HT1080 (cell line): ENCODE results near the gene ABHD2. TPM values are rescaled to one million over a fixed set of nuclear protein-coding genes. Genes with fewer than 3 reads are reported as not detected.
"Not testable (repeated sequence)": the region's sequence is repeated elsewhere in the genome, so short reads cannot be mapped to it uniquely, and the experiment has no call there.

Experiments used
- DNase-seq: peaks from one replicate; pipeline ENCODE4 v3.0.0-alpha.2; 2015; ENCODE audit warnings: low read depth
- polyA plus RNA-seq, 2 experiments: library from polyadenylated mRNA; depleted of rRNA; stranded (reverse); fragments of >200 nt; gene quantifications; 2 replicates each; pipeline ENCODE4 v1.2.3, GENCODE V29; 2015
- total RNA-seq: library from RNA; depleted of rRNA; stranded (reverse); fragments of >200 nt; shearing (Covaris generic); gene quantifications from 2 replicates; pipeline ENCODE4 v1.2.3, GENCODE V29; 2014; rRNA removed

The ABHD2 gene, protein sequence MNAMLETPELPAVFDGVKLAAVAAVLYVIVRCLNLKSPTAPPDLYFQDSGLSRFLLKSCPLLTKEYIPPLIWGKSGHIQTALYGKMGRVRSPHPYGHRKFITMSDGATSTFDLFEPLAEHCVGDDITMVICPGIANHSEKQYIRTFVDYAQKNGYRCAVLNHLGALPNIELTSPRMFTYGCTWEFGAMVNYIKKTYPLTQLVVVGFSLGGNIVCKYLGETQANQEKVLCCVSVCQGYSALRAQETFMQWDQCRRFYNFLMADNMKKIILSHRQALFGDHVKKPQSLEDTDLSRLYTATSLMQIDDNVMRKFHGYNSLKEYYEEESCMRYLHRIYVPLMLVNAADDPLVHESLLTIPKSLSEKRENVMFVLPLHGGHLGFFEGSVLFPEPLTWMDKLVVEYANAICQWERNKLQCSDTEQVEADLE
- total RNA-seq, result 68.0 and 77.6 TPM in 2 replicates
- polyA plus RNA-seq (2015; cell fraction: cytosol; rRNA removed), result 22.7 and 33.2 TPM in 2 replicates
- polyA plus RNA-seq (2015; cell fraction: nucleus; rRNA removed), result 73.7 and 81.1 TPM in 2 replicates

DNA sequence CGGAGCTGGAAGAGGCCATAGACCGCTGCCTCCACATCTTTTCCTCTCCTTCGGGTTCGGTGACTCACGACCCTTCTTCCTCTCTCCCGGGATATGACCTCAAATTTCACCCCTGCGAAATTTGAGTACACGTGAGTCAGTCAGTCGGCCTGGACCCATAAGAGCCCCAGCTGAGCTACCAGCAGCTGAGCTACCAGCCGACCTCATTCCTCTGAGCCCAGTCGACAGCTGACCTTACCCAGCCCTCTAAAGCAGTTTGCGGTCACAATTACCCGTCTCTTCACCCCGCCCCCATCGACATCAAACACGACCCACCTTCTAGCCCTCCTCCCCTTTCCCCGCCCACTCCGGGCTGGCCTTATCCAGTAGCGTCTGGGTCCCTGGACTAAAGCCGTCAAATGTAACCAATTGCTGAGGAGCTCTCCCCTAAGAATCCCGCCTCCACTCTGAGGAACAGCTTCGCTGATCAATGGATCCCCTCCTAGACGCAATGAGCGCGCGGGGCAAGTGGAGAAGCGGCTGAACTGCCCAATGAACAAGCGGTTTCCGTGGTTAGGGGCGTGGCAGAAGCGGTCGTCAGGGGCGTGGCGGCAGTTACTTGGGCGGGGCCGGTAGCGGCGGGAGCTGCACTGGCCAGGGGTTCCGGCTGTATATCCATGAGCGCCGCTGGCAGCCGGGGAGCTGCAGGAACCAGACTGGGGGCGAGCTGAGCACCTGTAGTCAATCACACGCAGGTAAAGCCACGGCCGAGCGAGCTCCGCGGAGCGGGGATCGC, at the start of gene ABHD2:
ABHD2 (plus strand) TSS at position 627 of the 775 bp plus-strand sequence. CDS start 27,872 bp downstream, outside the sequence.
- peak; percentile 100 for DNase-seq

DNA sequence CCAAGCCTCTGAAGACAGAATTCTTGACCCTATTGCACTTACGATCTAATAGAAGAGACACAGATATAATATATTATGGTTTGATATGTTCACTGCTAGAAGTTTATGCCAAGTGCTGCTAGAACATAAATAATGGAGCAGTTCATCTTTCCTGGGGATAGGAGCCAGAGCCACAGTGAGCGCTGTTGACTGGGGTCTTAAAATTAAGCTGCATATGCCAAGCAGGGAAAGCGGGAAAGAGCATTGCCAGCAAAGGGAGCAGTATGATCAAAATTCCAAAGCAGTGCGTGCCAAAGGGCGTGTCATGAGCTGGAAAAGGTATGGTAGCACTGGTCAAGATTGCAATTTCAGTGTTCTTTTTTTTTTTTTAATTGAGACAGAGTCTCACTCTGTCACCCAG, 49.1 kb upstream of the ABHD2 start:
- DNase-seq, result no peak

DNA sequence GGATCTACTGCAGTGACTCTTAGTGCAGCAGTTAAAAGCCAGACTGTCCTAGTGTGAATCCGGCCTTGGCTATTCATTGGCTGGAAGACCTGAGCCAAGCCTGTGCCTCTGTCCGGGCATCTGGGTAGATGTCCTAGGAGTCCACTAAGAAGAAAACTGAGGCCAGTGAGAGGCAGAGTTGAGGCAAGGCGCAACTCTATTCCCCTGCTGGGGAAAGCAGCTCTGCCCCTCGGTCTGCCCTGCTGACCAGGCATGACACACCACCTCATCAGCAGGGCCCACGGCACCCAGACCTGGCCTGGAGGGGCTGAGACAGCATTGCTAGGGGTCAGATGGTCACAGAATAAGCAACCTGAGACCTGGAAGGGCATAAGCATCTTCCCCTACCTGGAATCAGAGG, 46.7 kb upstream of the ABHD2 start:
- DNase-seq, result no peak

DNA sequence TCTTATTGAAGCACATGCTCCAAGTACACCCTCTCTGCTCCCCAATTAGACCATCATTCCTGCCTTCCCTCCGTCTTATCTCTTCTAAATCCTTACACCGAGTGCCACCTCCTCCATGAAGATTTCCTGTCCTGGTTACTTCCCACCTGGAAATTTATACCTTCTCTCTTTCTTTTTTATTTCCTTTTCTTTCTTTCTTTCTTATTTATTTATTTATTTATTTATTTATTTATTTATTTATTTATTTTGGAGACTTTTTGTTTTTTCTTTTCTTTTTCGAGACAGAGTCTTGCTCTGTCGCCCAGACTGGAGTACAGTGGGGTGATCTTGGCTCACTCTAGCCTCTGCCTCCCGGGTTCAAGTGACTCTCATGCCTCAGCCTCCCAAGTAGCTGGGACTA, 45.9 kb upstream of the ABHD2 start:
- no peak for DNase-seq

DNA sequence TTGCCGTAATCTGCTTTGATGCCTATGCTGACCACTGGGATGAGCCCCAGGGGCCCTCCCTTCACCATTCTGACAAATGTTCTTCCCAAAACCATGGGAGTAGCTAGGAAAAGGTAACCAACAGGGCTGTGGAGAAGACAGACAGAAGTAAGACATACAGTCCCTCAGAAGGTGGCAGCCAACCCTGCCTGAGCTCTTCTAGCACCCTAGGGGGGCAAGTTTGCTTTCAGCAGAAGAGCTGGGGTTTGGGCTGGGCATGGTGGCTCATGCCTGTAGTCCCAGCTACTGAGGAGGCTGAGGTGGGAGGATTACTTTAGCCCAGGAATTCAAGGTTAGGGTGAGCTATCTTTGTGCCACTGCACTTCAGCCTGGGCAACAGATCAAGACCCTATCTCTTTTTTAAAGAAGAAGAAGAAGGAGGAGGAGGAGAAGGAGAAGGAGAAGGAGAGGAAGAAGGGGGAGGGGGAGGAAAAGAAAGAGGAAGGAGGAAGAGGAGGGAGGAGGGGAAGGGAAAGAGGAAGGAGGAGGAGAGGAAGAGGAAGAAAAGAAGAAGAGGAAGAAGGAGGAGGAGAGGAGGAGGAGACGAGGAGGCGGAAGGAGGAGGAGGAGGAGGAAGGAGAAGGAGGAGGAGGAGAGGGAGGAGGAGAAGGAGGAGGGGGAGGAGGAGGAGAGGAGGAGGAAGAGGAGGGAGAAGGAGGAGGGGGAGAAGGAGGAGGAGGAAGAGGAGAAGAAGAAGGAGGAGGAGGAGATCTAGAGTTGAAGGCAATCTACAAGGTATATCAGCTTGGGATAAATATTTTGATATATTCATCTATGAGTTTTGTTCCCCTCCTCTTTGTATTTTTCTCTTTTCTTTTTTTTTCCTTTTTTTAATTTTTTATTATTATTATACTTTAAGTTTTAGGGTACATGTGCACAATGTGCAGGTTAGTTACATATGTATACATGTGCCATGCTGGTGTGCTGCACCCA, 44.9 kb upstream of the ABHD2 start:
- DNase-seq, result no peak

DNA sequence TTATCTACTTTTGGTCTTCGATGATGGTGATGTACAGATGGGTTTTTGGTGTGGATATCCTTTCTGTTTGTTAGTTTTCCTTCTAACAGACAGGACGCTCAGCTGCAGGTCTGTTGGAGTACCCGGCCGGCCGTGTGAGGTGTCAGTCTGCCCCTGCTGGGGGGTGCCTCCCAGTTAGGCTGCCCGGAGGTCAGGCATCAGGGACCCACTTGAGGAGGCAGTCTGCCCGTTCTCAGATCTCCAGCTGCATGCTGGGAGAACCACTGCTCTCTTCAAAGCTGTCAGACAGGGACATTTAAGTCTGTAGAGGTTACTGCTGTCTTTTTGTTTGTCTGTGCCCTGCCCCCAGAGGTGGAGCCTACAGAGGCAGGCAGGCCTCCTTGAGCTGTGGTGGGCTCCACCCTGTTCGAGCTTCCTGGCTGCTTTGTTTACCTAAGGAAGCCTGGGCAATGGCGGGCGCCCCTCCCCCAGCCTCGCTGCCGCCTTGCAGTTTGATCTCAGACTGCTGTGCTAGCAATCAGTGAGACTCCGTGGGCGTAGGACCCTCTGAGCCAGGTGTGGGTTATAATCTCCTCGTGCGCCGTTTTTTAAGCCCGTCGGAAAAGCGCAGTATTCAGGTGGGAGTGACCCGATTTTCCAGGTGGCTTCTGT, 39.1 kb upstream of the ABHD2 start:
- not testable (repeated sequence) for DNase-seq

DNA sequence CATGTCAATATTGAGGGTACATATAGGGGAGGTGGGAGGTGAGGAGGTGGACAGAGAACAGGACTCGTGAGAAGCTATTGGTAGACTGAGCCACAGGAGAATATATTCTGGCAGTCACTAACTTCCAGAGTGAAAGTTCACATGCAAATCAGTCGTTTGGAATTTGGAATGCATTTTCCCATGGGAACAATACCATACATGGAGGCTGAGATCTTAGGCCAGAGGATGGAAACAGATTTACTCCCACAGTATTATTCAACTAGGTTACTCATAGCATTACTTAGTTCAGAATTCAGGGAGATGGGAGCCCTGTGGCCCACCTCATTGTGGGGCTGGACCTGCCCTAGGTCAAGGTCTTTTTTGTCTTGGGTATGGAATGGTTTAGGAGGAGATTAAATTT, 36.4 kb upstream of the ABHD2 start:
- no peak for DNase-seq

DNA sequence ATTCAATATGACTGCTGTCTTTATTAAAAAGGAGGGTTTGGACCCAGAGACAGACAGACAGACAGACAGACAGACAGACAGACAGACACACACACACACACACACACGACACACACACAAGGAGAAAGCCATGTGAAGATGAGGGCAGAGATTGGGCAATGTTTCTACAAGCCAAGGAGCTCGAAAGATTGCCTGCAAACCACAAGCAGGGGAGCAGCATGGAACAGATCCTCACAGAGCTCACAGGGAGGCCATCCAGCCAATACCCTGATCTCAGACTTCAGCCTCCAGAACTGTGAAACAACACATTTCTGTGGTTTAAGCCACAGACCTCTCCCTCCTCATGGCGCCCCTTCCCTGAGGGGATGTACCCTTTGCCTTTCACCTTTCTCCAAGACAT, 35.8 kb upstream of the ABHD2 start:
- DNase-seq, result peak; percentile 54

DNA sequence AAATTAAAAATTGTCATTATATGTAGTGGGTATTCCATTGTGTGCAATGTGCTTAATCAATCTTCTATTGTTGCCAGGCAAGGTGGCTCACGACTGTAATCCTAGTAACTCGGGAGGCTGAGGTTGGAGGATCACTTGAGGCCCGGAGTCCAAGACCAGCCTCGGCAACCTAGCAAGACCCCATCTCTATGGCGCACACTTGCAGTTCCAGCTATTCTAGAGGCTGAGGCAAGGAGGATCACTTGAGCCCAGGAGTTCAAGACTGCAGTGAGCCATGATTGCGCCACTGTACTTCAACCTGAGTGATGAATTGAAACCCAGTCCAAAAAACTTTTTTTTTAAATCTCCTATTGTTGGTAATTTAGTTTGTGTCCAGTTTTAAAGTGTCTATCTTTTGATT, 33.4 kb upstream of the ABHD2 start:
- DNase-seq, result no peak

DNA sequence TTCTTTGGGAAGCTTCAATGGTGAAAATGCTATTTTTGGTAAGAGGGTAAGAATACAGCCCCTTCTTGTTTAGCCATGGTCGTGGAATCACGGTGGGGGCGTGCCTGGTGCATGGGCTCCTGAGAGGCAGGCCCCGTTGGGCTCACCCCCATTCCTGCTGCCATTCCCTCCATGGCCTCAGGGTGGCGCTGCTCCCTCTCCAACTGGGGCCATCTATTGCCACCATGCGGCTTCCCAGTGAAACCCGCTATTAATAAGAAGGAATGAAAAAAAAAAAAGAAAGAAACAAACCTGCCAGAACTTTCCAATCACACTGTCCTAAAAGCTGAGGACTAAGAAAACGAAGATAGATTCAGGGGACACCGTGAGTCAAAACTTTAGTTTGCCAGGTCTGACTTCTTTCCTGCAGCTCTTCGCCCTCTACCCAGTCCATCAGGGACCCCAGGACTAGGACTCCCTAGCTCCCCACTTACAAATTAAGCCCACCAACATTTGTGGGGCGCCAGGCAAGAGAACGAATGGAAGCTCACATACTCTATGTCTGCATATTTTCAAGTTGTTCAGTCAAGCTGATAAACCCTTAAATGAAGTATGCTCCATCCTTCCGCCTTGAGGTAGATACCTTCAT, 30.6 kb upstream of the ABHD2 start:
- peak; percentile 84 for DNase-seq

DNA sequence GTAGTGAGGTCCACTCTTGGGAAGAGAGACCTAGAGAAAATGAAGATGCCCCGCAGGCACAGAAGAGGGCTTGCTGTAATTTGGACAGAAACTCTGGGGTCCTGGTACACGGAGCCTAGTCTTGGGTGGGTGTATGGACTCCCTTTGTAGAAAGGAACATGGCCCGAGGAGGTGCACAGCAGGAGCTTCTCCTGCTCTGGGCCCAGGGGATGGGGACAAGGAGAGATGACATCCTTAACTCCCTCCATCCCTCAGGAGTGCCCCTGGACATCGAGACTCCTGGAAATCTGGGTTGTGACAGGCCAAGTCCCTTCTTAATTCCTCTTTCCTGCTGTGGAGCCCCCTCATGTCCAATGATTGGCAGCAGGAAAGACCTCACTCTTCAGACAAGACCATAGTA, 29.9 kb upstream of the ABHD2 start:
- DNase-seq, result no peak

DNA sequence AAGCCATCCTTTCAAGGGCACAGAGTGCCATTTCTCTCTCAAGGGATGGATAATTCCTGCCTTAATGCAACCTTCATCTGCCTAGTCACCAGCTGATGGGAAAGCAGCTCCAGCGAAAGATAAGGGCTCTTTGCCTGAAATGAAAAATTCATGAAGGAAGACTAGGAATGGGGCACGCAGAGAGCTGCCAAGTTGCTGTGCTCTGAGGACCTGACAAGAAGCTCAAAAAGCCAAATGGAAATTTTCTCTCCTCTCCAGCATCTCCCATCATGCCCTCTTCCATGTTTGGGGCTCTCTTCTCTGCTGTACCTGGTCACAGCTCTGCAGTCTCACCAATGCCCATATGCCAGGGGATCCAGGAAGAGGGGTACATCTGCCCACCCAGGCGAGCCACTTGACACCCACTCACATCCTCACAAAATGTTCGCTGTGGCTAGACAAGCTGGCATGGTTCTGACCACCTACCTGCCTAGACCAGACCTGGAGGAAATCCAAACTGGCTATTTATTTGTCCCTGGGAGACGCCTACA, 29.3 kb upstream of the ABHD2 start:
- DNase-seq, result no peak

DNA sequence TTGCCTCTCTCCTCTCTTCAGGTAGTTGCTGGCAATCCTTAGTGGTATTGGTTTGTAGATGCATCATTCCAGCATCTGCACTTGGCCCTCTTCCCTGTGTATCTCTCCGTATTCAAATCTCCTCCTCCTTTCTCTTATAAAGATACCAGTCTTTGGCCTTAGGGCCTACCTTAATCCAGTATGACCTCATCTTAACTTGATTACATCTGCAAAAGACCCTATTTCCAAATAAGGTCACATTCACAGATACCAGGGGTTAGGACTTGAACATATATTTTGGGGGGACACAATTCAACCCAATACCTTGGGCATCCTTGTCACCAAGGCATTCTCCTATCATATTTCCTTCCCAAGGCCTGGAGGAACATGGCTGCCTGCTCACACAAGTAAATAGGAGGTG, 22.0 kb upstream of the ABHD2 start:
- no peak for DNase-seq

DNA sequence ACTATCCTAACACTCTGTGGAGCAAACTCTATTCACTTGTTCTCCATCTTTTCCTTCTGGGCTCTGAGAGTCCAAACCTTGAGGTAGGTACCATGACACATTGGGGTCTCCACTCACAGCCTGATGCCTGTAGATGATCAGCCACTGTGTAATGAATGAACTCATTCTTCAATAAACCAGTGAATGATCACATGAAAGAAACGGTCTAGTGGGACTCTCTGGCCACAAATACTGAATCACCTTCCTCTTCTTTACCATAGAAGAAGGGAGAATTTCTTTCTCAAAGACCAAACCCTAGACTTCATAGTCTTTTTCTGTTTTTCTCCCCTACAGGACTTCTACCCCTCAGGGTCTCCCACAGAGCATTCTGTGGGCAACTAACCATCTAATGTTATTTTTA, 20.5 kb upstream of the ABHD2 start:
- peak; percentile 89 for DNase-seq

DNA sequence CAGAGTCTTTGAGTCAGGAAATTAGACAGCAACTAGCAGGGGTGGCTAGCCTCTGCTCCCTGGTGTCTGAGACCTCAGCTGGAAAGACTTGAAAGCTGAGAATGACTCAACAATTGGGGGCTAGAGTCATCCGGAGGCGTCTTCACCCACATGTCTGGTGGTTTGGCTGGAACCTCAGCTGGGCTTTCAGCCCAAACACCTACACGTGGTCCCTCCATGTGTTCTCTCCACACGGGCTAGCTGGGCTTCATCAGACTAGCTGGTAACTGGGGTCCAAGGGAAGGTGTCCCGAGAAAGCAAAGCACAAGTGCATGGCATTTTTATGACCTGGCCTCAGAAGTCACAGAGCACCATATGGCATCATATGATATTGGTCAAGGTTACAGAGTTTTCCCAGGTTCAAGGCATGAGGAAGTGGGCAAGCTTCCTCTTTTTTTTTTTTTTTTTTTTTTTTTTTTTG, 19.9 kb upstream of the ABHD2 start:
- DNase-seq, result peak; percentile 98

DNA sequence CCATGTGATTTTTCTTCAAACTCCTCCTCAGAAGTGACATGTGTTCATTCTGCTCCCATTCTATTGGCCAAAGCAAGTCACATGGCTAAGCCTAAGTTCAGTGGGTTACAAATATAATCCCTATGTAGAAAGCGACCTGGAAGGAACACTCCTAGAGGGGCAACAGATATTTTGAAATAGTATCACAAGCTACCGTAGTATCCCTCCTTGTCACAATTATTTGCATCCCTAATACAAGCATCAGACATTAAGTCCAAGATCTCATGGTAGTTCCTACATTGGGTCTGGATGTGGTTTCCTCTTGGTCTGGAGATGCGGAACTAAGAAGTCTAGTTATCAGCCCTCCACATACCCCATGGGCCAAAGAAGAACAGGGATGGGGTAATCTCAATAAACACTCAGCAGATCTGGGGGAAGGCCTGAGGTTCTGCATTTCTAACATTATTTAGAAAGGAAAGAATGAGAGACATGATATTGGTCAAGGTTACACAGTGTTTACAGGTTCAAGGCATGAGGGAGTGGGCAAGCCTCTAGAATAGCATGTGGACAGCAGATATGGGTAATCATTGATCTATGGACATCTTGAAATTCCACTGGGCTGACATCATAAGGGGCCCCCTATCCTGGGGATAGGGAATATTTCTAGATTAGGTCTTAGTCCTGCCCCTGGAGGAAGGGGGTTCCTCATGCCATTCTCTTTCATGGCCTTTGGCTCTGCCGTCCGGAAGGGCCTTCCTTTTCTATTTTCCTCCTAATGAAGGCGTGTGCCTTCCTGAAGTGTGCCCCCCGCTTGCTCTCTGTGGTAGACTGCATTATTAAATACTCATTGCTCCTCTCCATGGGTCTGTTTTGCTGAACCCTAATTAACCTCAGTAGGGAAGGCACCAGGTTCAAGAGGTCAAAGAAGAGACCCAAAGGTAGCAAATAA, 17.8 kb upstream of the ABHD2 start:
- no peak for DNase-seq

DNA sequence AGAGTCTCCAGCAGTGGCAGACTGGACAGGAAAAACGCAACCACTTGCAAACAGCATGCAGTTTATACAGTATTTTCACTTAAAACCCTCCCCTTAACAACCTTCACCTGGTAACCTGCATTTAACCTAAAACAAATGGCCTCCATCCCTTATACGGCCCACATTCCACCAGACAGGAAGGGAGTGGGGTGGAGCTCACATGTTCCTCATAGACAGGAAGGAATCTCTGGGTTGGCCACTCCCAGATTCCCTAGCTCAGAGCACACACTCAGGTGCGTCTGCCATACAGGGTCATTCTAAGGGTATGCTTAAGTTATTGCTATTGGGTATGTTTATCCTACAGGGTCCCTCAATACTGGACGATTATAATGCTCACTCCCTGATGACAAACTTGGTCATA, 16.8 kb upstream of the ABHD2 start:
- no peak for DNase-seq

DNA sequence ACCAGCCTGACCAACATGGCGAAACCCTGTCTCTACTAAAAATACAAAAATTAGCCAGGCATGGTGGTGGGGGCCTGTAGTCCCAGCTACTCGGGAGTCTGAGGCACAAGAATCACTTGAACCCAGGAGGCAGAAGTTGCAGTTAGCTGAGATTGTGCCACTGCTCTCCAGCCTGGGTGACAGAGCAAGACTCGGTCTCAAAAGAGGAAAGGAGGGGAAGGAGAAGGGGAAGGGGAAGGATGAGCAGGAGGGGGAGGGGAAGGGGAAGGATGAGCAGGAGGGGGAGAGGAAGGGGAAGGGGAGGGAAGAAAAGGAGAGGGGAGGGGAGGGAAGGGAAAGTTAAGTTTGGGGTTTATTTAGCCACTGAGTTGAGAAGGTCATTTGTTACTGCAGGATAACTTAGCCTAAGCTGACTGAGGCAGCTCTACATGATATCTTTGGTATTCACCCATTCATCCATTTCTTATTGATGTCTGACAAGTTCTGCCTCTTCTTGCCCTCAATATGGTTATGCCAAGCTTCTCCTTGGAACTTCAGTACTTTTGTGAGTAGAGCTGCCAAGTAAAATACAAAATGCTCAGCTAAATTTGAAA, 15.9 kb upstream of the ABHD2 start:
- no peak for DNase-seq
